Ovary (tissue), 3 donors: Measurements from ENCODE around the gene CAMTA1.

Experiments used
- CTCF ChIP-seq, 3 donors: fragments of 450-650 bp in 2 of 3; fragments of 200-600 bp in 1 of 3; IDR thresholded peaks; one replicate each; pipeline versions ENCODE4 v1.5.1 to v1.8.0; 2016 to 2022; ENCODE audit warnings: antibody characterized with exemption in 3 of 3, mild to moderate bottlenecking in 1 of 3
- EP300 ChIP-seq: sonication (generic); formaldehyde crosslinking; IDR thresholded peaks from one replicate; pipeline ENCODE4 v1.6.1; 2017; ENCODE audit warnings: antibody characterized with exemption
- POLR2A ChIP-seq: fragments of 450-650 bp; IDR thresholded peaks from one replicate; pipeline ENCODE4 v1.6.1; 2017; ENCODE audit warnings: antibody characterized with exemption, mild to moderate bottlenecking, moderate library complexity
- donor health status: DM: no; HTN: no; CAD: no.

- TF ChIP-seq CTCF (IDR thresholded peaks at IDR 0.05) (no peak), EP300 (no peak), POLR2A (no peak)
Observed at GRCh38 chr1:7813677-7814373, 1028.6 kb downstream of the CAMTA1 start.
